ENCODE measurements around the gene LRRC4C. TPM values are rescaled to one million over a fixed set of nuclear protein-coding genes. Genes with fewer than 3 reads are reported as not detected.

LRRC4C gene
- total and polyA plus RNA-seq, 2 donors (not counting 1 experiment from before 2014, with no cell fraction given): under 0.01 to 0.02 TPM

GRCh38 chr11:40240284-40240683, 1219.2 kb downstream of the LRRC4C start:
- H4K20me1 ChIP-seq (ENCODE audit: control insufficient read depth, extremely low read depth, insufficient read depth, low read length): no peaks in the 10 kb centered on the region
- no peak for DNase-seq (ENCODE audit: low read depth in 2 of 2)
- H3K27me3 ChIP-seq (ENCODE audit: control insufficient read depth, insufficient read depth, low read length): no peaks in the 10 kb centered on the region
- no peak for TF ChIP-seq CTCF (conservative IDR thresholded peaks at IDR 0.05 in 1 of 2, IDR thresholded peaks at IDR 0.05 in 1 of 2; ENCODE audit: low read depth in 1 of 2, low read length in 2 of 2)
- TF ChIP-seq EZH2 (IDR thresholded peaks at IDR 0.05; ENCODE audit: low read length, missing control alignments): no peak
- no peaks in the 10 kb centered on the region for H3K79me2 ChIP-seq (ENCODE audit: control insufficient read depth, insufficient read depth, low read length)
- no peak overlapping the region for H3K4me3 ChIP-seq (replicated peaks in 1 of 4; ENCODE audit: control extremely low read depth in 1 of 4, insufficient read depth in 1 of 4, low read depth in 3 of 4, low read length in 4 of 4)
- H3K36me3 ChIP-seq (ENCODE audit: control insufficient read depth, insufficient read depth, low read length): no peaks in the 10 kb centered on the region
- no peak overlapping the region for H2AFZ ChIP-seq (ENCODE audit: low read length)
- H3K4me2 ChIP-seq (ENCODE audit: extremely low read depth, insufficient read depth, low read length): no peak overlapping the region
- no peak overlapping the region for H3K27ac ChIP-seq (ENCODE audit: insufficient read depth, low read length)
- H3K9me3 ChIP-seq (ENCODE audit: control insufficient read depth, insufficient read depth, low read depth, low read length): no peaks in the 10 kb centered on the region
- H3K4me1 ChIP-seq (ENCODE audit: control insufficient read depth, extremely low read depth, insufficient read depth, low read length): no peaks in the 10 kb centered on the region
- H3K9ac ChIP-seq (ENCODE audit: insufficient read depth, low read length): no peak overlapping the region

- H3K36me3 ChIP-seq (ENCODE audit: control insufficient read depth, insufficient read depth, low read length): no peaks in the 10 kb centered on the region
- no peaks in the 10 kb centered on the region for H3K9me3 ChIP-seq (ENCODE audit: control insufficient read depth, insufficient read depth, low read depth, low read length)
- no peak overlapping the region for H2AFZ ChIP-seq (ENCODE audit: low read length)
- DNase-seq (ENCODE audit: low read depth in 2 of 2): no peak
- no peak overlapping the region for H3K27ac ChIP-seq (ENCODE audit: insufficient read depth, low read length)
- H4K20me1 ChIP-seq (ENCODE audit: control insufficient read depth, extremely low read depth, insufficient read depth, low read length): no peaks in the 10 kb centered on the region
- no peaks in the 10 kb centered on the region for H3K4me1 ChIP-seq (ENCODE audit: control insufficient read depth, extremely low read depth, insufficient read depth, low read length)
- H3K27me3 ChIP-seq (ENCODE audit: control insufficient read depth, insufficient read depth, low read length): no peaks in the 10 kb centered on the region
- no peak overlapping the region for H3K4me3 ChIP-seq (replicated peaks in 1 of 4; ENCODE audit: control extremely low read depth in 1 of 4, insufficient read depth in 1 of 4, low read depth in 3 of 4, low read length in 4 of 4)
- no peak overlapping the region for H3K9ac ChIP-seq (ENCODE audit: insufficient read depth, low read length)
- no peak overlapping the region for H3K4me2 ChIP-seq (ENCODE audit: extremely low read depth, insufficient read depth, low read length)
- no peaks in the 10 kb centered on the region for H3K79me2 ChIP-seq (ENCODE audit: control insufficient read depth, insufficient read depth, low read length)
- TF ChIP-seq CTCF (conservative IDR thresholded peaks at IDR 0.05 in 1 of 2, IDR thresholded peaks at IDR 0.05 in 1 of 2; ENCODE audit: low read depth in 1 of 2, low read length in 2 of 2): no peak
- no peak for TF ChIP-seq EZH2 (IDR thresholded peaks at IDR 0.05; ENCODE audit: low read length, missing control alignments)
Observed at GRCh38 chr11:40236526-40236925, 1222.9 kb downstream of the LRRC4C start.

DNA sequence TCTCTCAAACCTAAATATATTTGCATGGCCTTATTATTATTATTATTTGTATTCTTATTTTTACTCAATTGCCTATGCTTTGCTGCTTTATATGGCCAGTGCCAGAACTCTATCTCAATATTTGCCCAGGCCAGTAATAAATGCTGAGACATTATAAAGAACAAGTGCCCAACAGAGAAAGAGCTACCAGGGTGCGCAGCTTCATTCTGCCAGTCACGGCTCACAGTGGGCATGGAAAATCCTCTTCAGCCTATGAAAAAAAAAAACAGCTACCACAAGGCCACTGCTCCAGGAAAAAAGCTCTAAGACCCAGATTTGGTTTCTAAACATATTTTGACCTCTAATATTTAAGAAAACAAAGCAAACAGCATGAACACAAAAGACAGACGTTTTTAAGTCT, 1223.6 kb downstream of the LRRC4C start:
- no peak overlapping the region for H3K4me2 ChIP-seq (ENCODE audit: extremely low read depth, insufficient read depth, low read length)
- H3K36me3 ChIP-seq (ENCODE audit: control insufficient read depth, insufficient read depth, low read length): no peaks in the 10 kb centered on the region
- no peak overlapping the region for H3K9ac ChIP-seq (ENCODE audit: insufficient read depth, low read length)
- no peaks in the 10 kb centered on the region for H3K79me2 ChIP-seq (ENCODE audit: control insufficient read depth, insufficient read depth, low read length)
- H3K4me3 ChIP-seq (replicated peaks in 1 of 4; ENCODE audit: control extremely low read depth in 1 of 4, insufficient read depth in 1 of 4, low read depth in 3 of 4, low read length in 4 of 4): no peak overlapping the region
- no peak overlapping the region for H2AFZ ChIP-seq (ENCODE audit: low read length)
- no peaks in the 10 kb centered on the region for H4K20me1 ChIP-seq (ENCODE audit: control insufficient read depth, extremely low read depth, insufficient read depth, low read length)
- no peaks in the 10 kb centered on the region for H3K4me1 ChIP-seq (ENCODE audit: control insufficient read depth, extremely low read depth, insufficient read depth, low read length)
- H3K27me3 ChIP-seq (ENCODE audit: control insufficient read depth, insufficient read depth, low read length): no peaks in the 10 kb centered on the region
- H3K27ac ChIP-seq (ENCODE audit: insufficient read depth, low read length): no peak overlapping the region
- no peak for DNase-seq (ENCODE audit: low read depth in 2 of 2)
- no peak for TF ChIP-seq CTCF (conservative IDR thresholded peaks at IDR 0.05 in 1 of 2, IDR thresholded peaks at IDR 0.05 in 1 of 2; ENCODE audit: low read depth in 1 of 2, low read length in 2 of 2)
- TF ChIP-seq EZH2 (IDR thresholded peaks at IDR 0.05; ENCODE audit: low read length, missing control alignments): no peak
- H3K9me3 ChIP-seq (ENCODE audit: control insufficient read depth, insufficient read depth, low read depth, low read length): no peaks in the 10 kb centered on the region

All from fibroblast of lung (primary cell).